Small intestine (tissue), 7 donors: ENCODE measurements around the gene MAP1LC3B2. TPM values are rescaled to one million over a fixed set of nuclear protein-coding genes. Genes with fewer than 3 reads are reported as not detected.
"Not testable (repeated sequence)": the region's sequence is repeated elsewhere in the genome, so short reads cannot be mapped to it uniquely, and the experiment has no call there.

Experiments
- DNase-seq, 2 donors: peaks; one replicate each; pipeline versions ENCODE4 v3.0.0 to v3.0.0-alpha.2; 2013
- FAIRE-seq: peaks from 2 replicates; lab custom pipeline; 2012; peaks lifted over from hg19 to GRCh38; lab: Jason Lieb, UNC
- H3K27ac ChIP-seq, 3 donors: one replicate each; pipeline ENCODE4 v1.5.1; 2013; ENCODE audit warnings: low read length in 2 of 3, mild to moderate bottlenecking in 2 of 3, control low read depth in 1 of 3, inconsistent platforms in 1 of 3, low read depth in 1 of 3, moderate library complexity in 1 of 3
- H3K27me3 ChIP-seq, 3 donors: one replicate each; pipeline ENCODE4 v1.6.1; 2013; ENCODE audit warnings: low read length in 3 of 3, inconsistent platforms in 1 of 3; ENCODE audit not compliant: control insufficient read depth in 3 of 3, insufficient read depth in 3 of 3
- H3K36me3 ChIP-seq, 3 donors: one replicate each; pipeline ENCODE4 v1.6.1; 2013; ENCODE audit warnings: low read length in 3 of 3, inconsistent platforms in 1 of 3, low read depth in 1 of 3, mild to moderate bottlenecking in 1 of 3, moderate library complexity in 1 of 3; ENCODE audit not compliant: control insufficient read depth in 3 of 3, insufficient read depth in 2 of 3
- H3K4me1 ChIP-seq, 3 donors: one replicate each; pipeline ENCODE4 v1.6.1; 2013; ENCODE audit warnings: low read length in 2 of 3, inconsistent platforms in 1 of 3, low read depth in 1 of 3, mild to moderate bottlenecking in 1 of 3, moderate library complexity in 1 of 3; ENCODE audit not compliant: control insufficient read depth in 3 of 3, insufficient read depth in 2 of 3
- H3K4me3 ChIP-seq, 3 donors: one replicate each; pipeline ENCODE4 v1.5.1; 2013; ENCODE audit warnings: low read length in 3 of 3, control low read depth in 1 of 3, inconsistent platforms in 1 of 3, low read depth in 1 of 3, mild to moderate bottlenecking in 1 of 3, moderate library complexity in 1 of 3
- H3K9me3 ChIP-seq, 2 donors: one replicate each; pipeline ENCODE4 v1.6.1; 2013; ENCODE audit warnings: low read depth in 1 of 2, low read length in 1 of 2; ENCODE audit not compliant: control insufficient read depth in 2 of 2, insufficient read depth in 1 of 2
- WGBS, 3 donors: extraction: QIAGEN DNeasy Blood & Tissue Kit; methylation state at CpG; one replicate each; pipeline ENCODE4 v1.1.7; 2013; 5-methylcytosine and 5-hydroxymethylcytosine counted together
- polyA plus RNA-seq, 4 donors: library from polyadenylated mRNA; stranded (reverse) in 3 of 4; unstranded in 1 of 4; fragments of 200-250 nt in 3 of 4; fragments of 120-200 nt in 1 of 4; gene quantifications; one replicate each; pipeline versions ENCODE4 v1.2.1 to v1.2.3, GENCODE V29; 2013
- donor health status: healthy with polysubstance abuse.
- donor health status: control.
- donor health status: control.
- donor health status: Bipolar disorder and iron deficiency.
- donor health status: healthy.

The MAP1LC3B2 gene
- polyA plus RNA-seq, 4 donors = 1.1 to 2.7 (median 2.0) TPM

DNA sequence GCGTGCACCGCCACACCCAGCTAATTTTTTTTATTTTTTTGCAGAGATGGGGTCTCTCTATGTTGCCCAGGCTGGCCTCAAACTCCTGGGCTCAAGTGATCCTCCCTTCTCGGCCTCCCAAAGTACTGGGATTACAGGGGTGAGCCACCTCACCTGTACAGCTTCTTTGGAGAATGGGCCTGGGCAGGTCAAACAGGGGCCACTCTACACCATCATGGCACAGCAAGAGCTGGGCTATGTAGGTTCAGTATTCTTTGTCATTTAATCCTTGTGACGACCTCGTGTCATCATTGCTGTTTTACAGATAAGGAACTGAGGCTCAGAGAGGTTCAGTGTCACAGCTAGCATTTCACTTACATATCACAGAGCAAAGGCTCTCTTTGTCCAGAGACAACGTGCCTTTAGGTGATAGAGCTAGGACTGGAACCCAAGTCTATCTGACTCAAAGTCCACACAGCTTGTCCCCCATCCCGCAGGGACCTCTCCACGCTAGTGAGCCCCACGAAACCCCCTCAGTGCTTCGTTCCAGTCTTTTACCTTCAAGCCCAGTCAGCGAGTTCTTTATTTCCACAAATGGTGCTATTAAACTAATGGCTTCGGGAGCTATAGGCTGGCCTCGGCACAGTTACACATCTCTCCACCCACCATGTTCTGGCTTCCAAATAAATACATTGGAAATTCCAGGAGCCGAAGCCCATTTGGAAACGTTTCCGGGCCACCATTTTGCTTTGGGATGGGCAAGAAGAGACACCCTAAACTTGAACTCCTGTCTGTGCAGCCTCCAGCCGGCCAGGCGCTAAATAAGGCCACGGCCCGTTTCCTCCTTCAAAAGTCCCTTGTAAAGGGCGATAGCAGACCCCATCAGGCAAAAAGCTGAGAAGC is 660 bp upstream of the MAP1LC3B2 start:
- peak overlapping the region; percentile 43 to 80 (median 54) for H3K27ac ChIP-seq
- peaks cover 7 to 20% (median 8%) of the 10 kb centered on the region in 3 donors for H3K4me1 ChIP-seq
- no peak overlapping the region for H3K4me3 ChIP-seq
- H3K27me3 ChIP-seq = no peaks in the 10 kb centered on the region
- FAIRE-seq (no peak), DNase-seq (peak in 1 of 2 donors; percentile 44)
- peaks cover 0 to 3% of the 10 kb centered on the region in 2 donors for H3K9me3 ChIP-seq
- H3K36me3 ChIP-seq = no peaks in the 10 kb centered on the region
- WGBS, 3 donors = 71 to 76% (median 71%) methylated on average over 21 of the region's 21 CpGs

DNA sequence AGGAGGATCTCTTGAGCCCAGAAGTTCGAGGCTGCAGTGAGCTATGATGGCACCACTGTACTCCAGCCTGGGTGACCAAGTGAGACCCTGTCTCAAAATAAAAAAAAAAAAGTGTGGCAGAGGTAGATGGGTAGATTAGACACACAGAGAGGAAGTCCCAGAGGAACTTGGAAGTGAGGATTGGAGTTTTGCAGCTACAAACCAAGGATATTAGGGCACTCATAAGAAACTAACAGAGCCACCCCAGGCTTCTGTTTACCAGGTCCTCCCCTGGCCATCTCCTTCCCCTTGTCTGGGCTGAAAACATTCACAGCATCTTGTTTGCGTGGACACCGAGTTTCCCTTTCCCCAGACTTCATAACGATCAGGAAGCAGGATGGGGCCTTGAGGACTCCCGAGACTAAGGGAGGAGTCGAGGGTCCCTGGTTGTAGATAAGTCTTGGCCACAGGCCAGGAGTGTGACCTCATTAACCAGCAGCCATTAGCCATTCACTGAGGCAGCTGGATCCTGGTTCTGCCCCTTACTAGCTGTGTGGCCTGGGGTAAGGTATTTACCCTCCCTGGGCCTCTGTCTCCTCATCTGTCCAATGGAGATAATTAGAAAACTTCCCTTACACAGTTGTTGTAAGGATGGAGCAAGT is 2.1 kb downstream of the MAP1LC3B2 start:
- peaks cover 7 to 20% (median 8%) of the 10 kb centered on the region in 3 donors for H3K4me1 ChIP-seq
- H3K27me3 ChIP-seq = no peaks in the 10 kb centered on the region
- no peak overlapping the region for H3K4me3 ChIP-seq
- peaks cover 0 to 17% of the 10 kb centered on the region in 2 donors for H3K9me3 ChIP-seq
- WGBS, 3 donors = 55 to 65% (median 63%) methylated on average over 6 of the region's 6 CpGs
- peak in 1 of 2 donors; percentile 46 for DNase-seq
- no peak overlapping the region for H3K27ac ChIP-seq
- no peaks in the 10 kb centered on the region for H3K36me3 ChIP-seq
- FAIRE-seq = no peak

DNA sequence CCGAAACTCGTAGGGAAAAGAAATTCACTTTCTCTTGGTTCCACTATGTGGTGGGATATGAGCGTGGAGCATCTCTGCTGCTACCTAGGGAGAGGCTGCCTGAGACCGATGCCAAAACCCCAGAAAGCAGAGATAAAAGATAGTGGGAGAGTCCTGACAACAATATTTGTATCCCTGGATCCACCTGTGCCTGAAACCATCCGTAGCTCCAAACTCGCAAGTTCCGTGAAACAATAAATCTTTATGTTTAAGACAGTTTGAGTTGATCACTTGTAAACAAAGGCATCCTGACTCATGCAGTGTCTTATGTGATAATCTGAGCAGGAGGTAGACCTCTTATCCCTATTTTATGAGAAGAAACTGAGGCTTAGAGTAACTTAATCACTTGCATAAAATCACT is 2.9 kb downstream of the MAP1LC3B2 start:
- no peak overlapping the region for H3K4me3 ChIP-seq
- no peak for FAIRE-seq
- peaks cover 7 to 20% (median 8%) of the 10 kb centered on the region in 3 donors for H3K4me1 ChIP-seq

DNA sequence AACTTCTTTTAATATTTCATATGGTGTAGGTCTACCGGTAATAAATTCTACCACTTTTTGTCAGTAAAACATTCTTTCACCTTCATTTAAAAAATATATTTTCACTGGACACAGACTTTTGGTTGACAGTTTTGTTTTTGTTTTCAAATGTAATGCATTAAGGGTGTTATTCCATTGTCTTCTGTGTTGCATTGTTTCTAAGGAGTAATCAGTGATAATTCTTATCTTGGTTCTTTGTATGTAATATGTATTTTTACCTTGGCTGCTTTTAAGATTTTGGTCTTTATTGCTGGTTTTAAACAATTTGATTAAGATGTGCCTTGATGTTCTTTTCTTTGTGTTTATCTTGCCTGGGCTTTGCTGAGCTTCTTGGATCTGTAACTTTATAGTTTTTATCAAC is 4.1 kb downstream of the MAP1LC3B2 start:
- Histone ChIP-seq H3K27ac (no peak overlapping the region), H3K36me3 (no peaks in the 10 kb centered on the region), H3K4me1 (peaks cover 7 to 17% (median 8%) of the 10 kb centered on the region in 3 donors), H3K4me3 (no peak overlapping the region), H3K9me3 (peaks cover 0 to 18% of the 10 kb centered on the region in 2 donors), H3K27me3 (no peaks in the 10 kb centered on the region)
- DNase-seq (no peak), FAIRE-seq (no peak)
- WGBS, 3 donors = 97 to 100% (median 100%) methylated on average over 1 of the region's 1 CpG

More for the DNA sequence above, 2.9 kb downstream of the MAP1LC3B2 start:
- Histone ChIP-seq H3K27me3 (no peaks in the 10 kb centered on the region), H3K9me3 (peaks cover 0 to 17% of the 10 kb centered on the region in 2 donors), H3K27ac (no peak overlapping the region), H3K36me3 (no peaks in the 10 kb centered on the region)
- WGBS, 3 donors = 82 to 96% (median 84%) methylated on average over 7 of the region's 7 CpGs
- no peak for DNase-seq

DNA sequence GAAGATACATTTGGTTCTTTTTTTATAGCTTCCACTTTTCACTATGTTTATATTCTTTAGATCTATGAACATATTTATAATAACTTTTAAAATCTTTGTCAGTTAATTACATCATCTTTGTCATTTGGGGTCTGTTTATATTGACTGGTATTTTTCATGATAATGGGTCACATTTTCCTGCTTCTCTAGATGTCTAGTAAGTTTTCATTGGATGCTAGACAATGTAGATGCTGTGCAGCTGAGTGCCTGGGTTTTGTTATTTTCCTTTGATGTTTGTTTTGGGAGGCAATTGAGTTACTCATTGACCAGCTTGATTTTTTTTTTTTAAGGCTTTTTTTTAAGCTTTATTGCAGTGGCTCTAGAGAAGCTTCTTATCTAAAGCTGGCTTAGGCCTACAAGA is 4.9 kb downstream of the MAP1LC3B2 start:
- Histone ChIP-seq H3K4me1 (peaks cover under 1 to 8% (median 2%) of the 10 kb centered on the region in 3 donors), H3K36me3 (no peaks in the 10 kb centered on the region), H3K4me3 (no peak overlapping the region), H3K27ac (no peak overlapping the region), H3K27me3 (no peaks in the 10 kb centered on the region), H3K9me3 (peaks cover 0 to 23% of the 10 kb centered on the region in 2 donors)
- FAIRE-seq (no peak), DNase-seq (no peak)

DNA sequence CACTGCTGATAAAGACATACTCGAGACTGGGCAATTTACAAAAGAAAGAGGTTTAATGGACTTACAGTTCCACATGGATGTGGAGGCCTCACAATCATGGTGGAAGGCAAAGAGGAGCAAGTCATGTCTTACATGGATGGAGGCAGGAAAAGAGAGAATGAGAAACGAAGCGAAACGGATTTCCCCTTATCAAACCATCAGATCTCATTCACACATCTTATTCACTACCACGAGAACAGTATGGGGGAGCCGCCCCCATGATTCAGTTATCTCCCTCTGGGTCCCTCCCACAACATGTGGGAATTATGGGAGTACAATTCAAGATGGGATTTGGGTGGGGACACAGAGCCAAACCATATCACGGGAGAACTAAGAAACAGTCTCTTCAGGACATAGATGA is 6.0 kb downstream of the MAP1LC3B2 start:
- peaks cover 0 to 23% of the 10 kb centered on the region in 2 donors for H3K9me3 ChIP-seq
- H3K27ac ChIP-seq, H3K27me3 ChIP-seq, FAIRE-seq, H3K36me3 ChIP-seq, H3K4me3 ChIP-seq, H3K4me1 ChIP-seq, DNase-seq: not testable (repeated sequence)
- WGBS, 3 donors = 91 to 93% (median 91%) methylated on average over 7 of the region's 7 CpGs

DNA sequence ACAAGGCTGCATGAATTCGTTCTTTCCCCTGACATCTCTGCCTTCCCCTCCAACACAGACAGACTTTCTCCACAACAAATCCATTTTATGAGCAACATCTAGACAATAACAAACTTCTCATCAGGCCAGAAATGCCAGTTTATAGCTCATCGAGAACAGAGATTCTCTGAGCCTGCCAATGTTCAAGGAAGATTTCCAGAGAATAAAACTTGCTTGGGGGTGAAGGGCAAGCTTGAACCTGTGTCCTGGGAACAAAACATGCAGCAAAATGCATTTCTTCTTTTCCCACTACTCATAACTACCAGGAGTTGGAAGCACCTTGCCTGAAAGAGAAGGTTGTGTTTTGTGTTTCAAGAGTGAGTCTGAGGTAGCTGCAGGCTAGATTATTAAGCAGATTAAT is 6.8 kb downstream of the MAP1LC3B2 start:
- WGBS, 3 donors = 79 to 83% (median 79%) methylated on average over 2 of the region's 2 CpGs
- peaks cover 0 to 3% (median 0%) of the 10 kb centered on the region in 3 donors for H3K4me1 ChIP-seq
- FAIRE-seq = no peak

DNA sequence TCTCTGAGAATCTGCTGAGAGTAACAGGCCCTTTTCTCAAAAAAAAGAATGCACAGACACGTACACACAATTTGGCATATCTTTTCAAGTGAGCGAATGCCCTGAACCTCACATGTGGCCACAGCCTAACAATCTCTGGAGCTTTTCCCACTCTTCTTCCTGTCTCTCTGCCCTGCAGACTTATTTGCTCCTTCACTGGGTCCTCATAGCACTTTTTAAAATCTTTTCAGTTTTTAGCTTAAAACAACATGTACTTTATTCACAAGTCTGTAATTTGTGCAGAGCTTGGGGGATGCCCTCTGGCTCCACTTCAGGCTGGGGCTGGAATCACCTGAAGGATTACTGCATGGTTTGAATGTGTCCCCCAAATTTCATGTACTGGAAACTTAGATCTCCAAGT is 9.0 kb downstream of the MAP1LC3B2 start:
- WGBS, 3 donors = 85 to 95% (median 93%) methylated on average over 2 of the region's 2 CpGs
- H3K9me3 ChIP-seq = peaks cover 0 to 20% of the 10 kb centered on the region in 2 donors
- FAIRE-seq (no peak), DNase-seq (no peak)
- no peaks in the 10 kb centered on the region for H3K4me1 ChIP-seq
- no peaks in the 10 kb centered on the region for H3K36me3 ChIP-seq
- H3K4me3 ChIP-seq = no peak overlapping the region
- H3K27me3 ChIP-seq = no peaks in the 10 kb centered on the region
- no peak overlapping the region for H3K27ac ChIP-seq

More for the DNA sequence above, 6.8 kb downstream of the MAP1LC3B2 start:
- H3K9me3 ChIP-seq = peaks cover 0 to 23% of the 10 kb centered on the region in 2 donors
- H3K27ac ChIP-seq = no peak overlapping the region
- no peaks in the 10 kb centered on the region for H3K36me3 ChIP-seq
- DNase-seq = no peak
- no peak overlapping the region for H3K4me3 ChIP-seq
- no peaks in the 10 kb centered on the region for H3K27me3 ChIP-seq
